ENCODE results near the gene YAP1. TPM values are rescaled to one million over a fixed set of nuclear protein-coding genes. Genes with fewer than 3 reads are reported as not detected.

The YAP1 gene
- total RNA-seq, result 156 and 174 TPM in 2 replicates

GRCh38 chr11:102109896-102110760, at the start of gene YAP1:
YAP1 (plus strand) TSS chr11:102110447; CDS start chr11:102110849, 402 bp downstream.
- H3K9me3 ChIP-seq (ENCODE audit: low read depth, low read length), result no peaks in the 10 kb centered on the region
- no peak for TF ChIP-seq CTCF (IDR thresholded peaks at IDR 0.05; ENCODE audit: extremely low read depth, low read depth, low read length)
- H3K79me2 ChIP-seq (ENCODE audit: insufficient read depth, low read length), result peaks cover 44% of the 10 kb centered on the region
- peaks cover 9% of the 10 kb centered on the region for H3K36me3 ChIP-seq (ENCODE audit: insufficient read depth, low read length)
- peaks cover 3% of the 10 kb centered on the region for H4K20me1 ChIP-seq (ENCODE audit: insufficient read depth, low read length)
- peak within 1 kb of the TSS; percentile 98 for H3K27ac ChIP-seq (ENCODE audit: low read depth, low read length)
- H3K4me1 ChIP-seq (ENCODE audit: insufficient read depth, low read length), result peaks cover 24% of the 10 kb centered on the region
- H3K27me3 ChIP-seq (ENCODE audit: insufficient read depth, low read length), result no peaks in the 10 kb centered on the region
- peak within 1 kb of the TSS; percentile 91 for H3K4me2 ChIP-seq (ENCODE audit: insufficient read depth, low read length)
- H2AFZ ChIP-seq (ENCODE audit: low read length), result peak within 1 kb of the TSS; percentile 93
- H3K4me3 ChIP-seq (ENCODE audit: insufficient read depth, low read length), result peak within 1 kb of the TSS; percentile 94
- DNase-seq (ENCODE audit: insufficient read length, low spot score, missing footprints), result peak; percentile 97

- Histone ChIP-seq H3K4me3 (ENCODE audit: insufficient read depth, low read length) (no peak overlapping the region), H3K4me1 (ENCODE audit: insufficient read depth, low read length) (no peaks in the 10 kb centered on the region), H3K27ac (ENCODE audit: low read depth, low read length) (no peak overlapping the region), H3K9me3 (ENCODE audit: low read depth, low read length) (no peaks in the 10 kb centered on the region), H3K36me3 (ENCODE audit: insufficient read depth, low read length) (peaks cover 7% of the 10 kb centered on the region), H3K27me3 (ENCODE audit: insufficient read depth, low read length) (no peaks in the 10 kb centered on the region), H4K20me1 (ENCODE audit: insufficient read depth, low read length) (no peaks in the 10 kb centered on the region), H3K79me2 (ENCODE audit: insufficient read depth, low read length) (no peaks in the 10 kb centered on the region), H2AFZ (ENCODE audit: low read length) (no peak overlapping the region), H3K4me2 (ENCODE audit: insufficient read depth, low read length) (no peak overlapping the region)
- TF ChIP-seq CTCF (IDR thresholded peaks at IDR 0.05; ENCODE audit: extremely low read depth, low read depth, low read length), result peak; percentile 17
- peak; percentile 22 for DNase-seq (ENCODE audit: insufficient read length, low spot score, missing footprints)
Measured at GRCh38 chr11:102061276-102061675, 49.0 kb upstream of the YAP1 start.

GRCh38 chr11:102062106-102062505, 48.1 kb upstream of the YAP1 start:
- no peak overlapping the region for H3K27ac ChIP-seq (ENCODE audit: low read depth, low read length)
- H3K4me1 ChIP-seq (ENCODE audit: insufficient read depth, low read length), result no peaks in the 10 kb centered on the region
- H3K4me2 ChIP-seq (ENCODE audit: insufficient read depth, low read length), result no peak overlapping the region
- H3K9me3 ChIP-seq (ENCODE audit: low read depth, low read length), result no peaks in the 10 kb centered on the region
- DNase-seq (ENCODE audit: insufficient read length, low spot score, missing footprints), result no peak
- H3K27me3 ChIP-seq (ENCODE audit: insufficient read depth, low read length), result no peaks in the 10 kb centered on the region
- H3K4me3 ChIP-seq (ENCODE audit: insufficient read depth, low read length), result no peak overlapping the region
- no peak overlapping the region for H2AFZ ChIP-seq (ENCODE audit: low read length)
- H4K20me1 ChIP-seq (ENCODE audit: insufficient read depth, low read length), result no peaks in the 10 kb centered on the region
- TF ChIP-seq CTCF (IDR thresholded peaks at IDR 0.05; ENCODE audit: extremely low read depth, low read depth, low read length), result no peak
- peaks cover 7% of the 10 kb centered on the region for H3K36me3 ChIP-seq (ENCODE audit: insufficient read depth, low read length)
- H3K79me2 ChIP-seq (ENCODE audit: insufficient read depth, low read length), result no peaks in the 10 kb centered on the region

GRCh38 chr11:102064316-102064715, 45.9 kb upstream of the YAP1 start:
- no peak for DNase-seq (ENCODE audit: insufficient read length, low spot score, missing footprints)
- peaks cover 7% of the 10 kb centered on the region for H3K36me3 ChIP-seq (ENCODE audit: insufficient read depth, low read length)
- no peak overlapping the region for H2AFZ ChIP-seq (ENCODE audit: low read length)
- H3K79me2 ChIP-seq (ENCODE audit: insufficient read depth, low read length), result no peaks in the 10 kb centered on the region
- H3K4me1 ChIP-seq (ENCODE audit: insufficient read depth, low read length), result no peaks in the 10 kb centered on the region
- no peaks in the 10 kb centered on the region for H4K20me1 ChIP-seq (ENCODE audit: insufficient read depth, low read length)
- no peak overlapping the region for H3K4me3 ChIP-seq (ENCODE audit: insufficient read depth, low read length)
- no peak overlapping the region for H3K4me2 ChIP-seq (ENCODE audit: insufficient read depth, low read length)
- no peaks in the 10 kb centered on the region for H3K9me3 ChIP-seq (ENCODE audit: low read depth, low read length)
- no peak overlapping the region for H3K27ac ChIP-seq (ENCODE audit: low read depth, low read length)
- TF ChIP-seq CTCF (IDR thresholded peaks at IDR 0.05; ENCODE audit: extremely low read depth, low read depth, low read length), result no peak
- no peaks in the 10 kb centered on the region for H3K27me3 ChIP-seq (ENCODE audit: insufficient read depth, low read length)

All from osteoblast (primary cell).